Transverse colon (tissue), 4 donors: ENCODE measurements around the gene NUTM2B.
"Not testable (repeated sequence)": the region's sequence is repeated elsewhere in the genome, so short reads cannot be mapped to it uniquely, and the experiment has no call there.

Source experiments
- POLR2AphosphoS5 ChIP-seq, 3 donors: sonication (generic); formaldehyde crosslinking; IDR thresholded peaks; one replicate each; pipeline ENCODE4 v1.6.1; 2016; ENCODE audit warnings: antibody characterized with exemption in 3 of 3
- TF ChIP-seq, protein P1 (sequence below), 5 experiments: fragments of 200-600 bp in 3 of 5; fragments of 450-650 bp in 2 of 5; sonication (generic) in 3 of 5; IDR thresholded peaks; 1 replicate in 2 of 5; 2 replicates in 3 of 5; pipeline ENCODE4 v1.5.1; 2016 to 2017; ENCODE audit warnings: antibody characterized with exemption in 5 of 5, inconsistent platforms in 3 of 5, mild to moderate bottlenecking in 2 of 5, moderate library complexity in 1 of 5

DNA sequence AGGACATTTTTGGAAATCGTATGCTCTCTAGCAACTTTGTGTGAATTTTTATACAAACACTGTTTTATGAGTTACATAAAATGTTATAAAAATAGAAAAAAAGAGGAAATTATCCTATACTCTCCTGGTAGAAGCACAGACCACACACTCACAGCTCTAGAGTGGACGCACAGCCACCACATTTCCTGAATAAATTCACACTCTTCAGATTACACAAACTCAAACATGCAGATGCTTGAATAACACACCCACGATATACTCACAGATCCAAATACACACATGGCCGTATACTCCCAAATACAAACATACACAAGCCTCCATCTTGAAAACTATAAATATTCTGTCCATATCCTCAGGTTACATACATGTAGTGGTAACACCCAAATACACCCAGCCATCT lies 14.2 kb upstream of the NUTM2B start:
- TF ChIP-seq POLR2AphosphoS5 (IDR thresholded peaks at IDR 0.05) = not testable (repeated sequence)
- TF ChIP-seq, protein P1, sequence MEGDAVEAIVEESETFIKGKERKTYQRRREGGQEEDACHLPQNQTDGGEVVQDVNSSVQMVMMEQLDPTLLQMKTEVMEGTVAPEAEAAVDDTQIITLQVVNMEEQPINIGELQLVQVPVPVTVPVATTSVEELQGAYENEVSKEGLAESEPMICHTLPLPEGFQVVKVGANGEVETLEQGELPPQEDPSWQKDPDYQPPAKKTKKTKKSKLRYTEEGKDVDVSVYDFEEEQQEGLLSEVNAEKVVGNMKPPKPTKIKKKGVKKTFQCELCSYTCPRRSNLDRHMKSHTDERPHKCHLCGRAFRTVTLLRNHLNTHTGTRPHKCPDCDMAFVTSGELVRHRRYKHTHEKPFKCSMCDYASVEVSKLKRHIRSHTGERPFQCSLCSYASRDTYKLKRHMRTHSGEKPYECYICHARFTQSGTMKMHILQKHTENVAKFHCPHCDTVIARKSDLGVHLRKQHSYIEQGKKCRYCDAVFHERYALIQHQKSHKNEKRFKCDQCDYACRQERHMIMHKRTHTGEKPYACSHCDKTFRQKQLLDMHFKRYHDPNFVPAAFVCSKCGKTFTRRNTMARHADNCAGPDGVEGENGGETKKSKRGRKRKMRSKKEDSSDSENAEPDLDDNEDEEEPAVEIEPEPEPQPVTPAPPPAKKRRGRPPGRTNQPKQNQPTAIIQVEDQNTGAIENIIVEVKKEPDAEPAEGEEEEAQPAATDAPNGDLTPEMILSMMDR (IDR thresholded peaks at IDR 0.05) = not testable (repeated sequence)
